WTC11 (cell line): ENCODE data around the gene PARM1. TPM values are rescaled to one million over a fixed set of nuclear protein-coding genes. Genes with fewer than 3 reads are reported as not detected.

Experiments
- ATAC-seq: fragments of 200-7000 bp; cut with Tn5 transposase; 2 replicates; pipeline ENCODE4 v1.10.0; 2021; ENCODE audit warnings: mild to moderate bottlenecking, moderate library complexity
- CTCF ChIA-PET: fragments of 300-600 bp; sonication (Branson Sonifier 250); formaldehyde crosslinking; loops from one replicate; lab custom pipeline; 2021; ENCODE audit warnings: antibody characterized with exemption; lab: Charles Lee
- POLR2A ChIA-PET: fragments of 350-600 bp; sonication (Branson Sonifier 250); formaldehyde crosslinking; loops from one replicate; lab custom pipeline; 2021; ENCODE audit warnings: antibody characterized with exemption; lab: Charles Lee
- DNase-seq: peaks from one replicate; pipeline ENCODE4 v3.0.0; 2021; ENCODE audit warnings: low spot score
- H3K27ac Mint-ChIP-seq: 2 replicates; pipeline ENCODE4 v1.8.0; 2021; ENCODE audit warnings: mixed read lengths
- H3K27me3 Mint-ChIP-seq: 2 replicates; pipeline ENCODE4 v1.8.0; 2021; ENCODE audit warnings: low read depth, mild to moderate bottlenecking, moderate library complexity, mixed read lengths
- H3K36me3 Mint-ChIP-seq: 2 replicates; pipeline ENCODE4 v1.8.0; 2021; ENCODE audit warnings: mixed read lengths
- H3K4me1 Mint-ChIP-seq: 2 replicates; pipeline ENCODE4 v1.8.0; 2022; ENCODE audit warnings: mixed read lengths
- H3K4me3 Mint-ChIP-seq: 2 replicates; pipeline ENCODE4 v1.8.0; 2021; ENCODE audit warnings: mild to moderate bottlenecking, moderate library complexity, mixed read lengths
- H3K9me3 Mint-ChIP-seq: 2 replicates; pipeline ENCODE4 v1.8.0; 2021; ENCODE audit warnings: mixed read lengths
- AFF4 ChIP-seq: sonication (generic); formaldehyde crosslinking; IDR thresholded peaks from 2 replicates; pipeline ENCODE4 v1.8.1; 2023; ENCODE audit warnings: mild to moderate bottlenecking, missing genetic modification reagents, borderline replicate concordance
- ARID4B ChIP-seq: sonication (generic); formaldehyde crosslinking; IDR thresholded peaks from 2 replicates; pipeline ENCODE4 v1.8.0; 2023; ENCODE audit warnings: missing genetic modification reagents, mild to moderate bottlenecking, borderline replicate concordance
- EMX1 ChIP-seq: fragments of 250-450 bp; sonication (Bioruptor Pico); IDR thresholded peaks from 2 replicates; pipeline ENCODE4 v1.8.0; 2021; ENCODE audit warnings: mild to moderate bottlenecking
- FOXK1 ChIP-seq: sonication (generic); formaldehyde crosslinking; IDR thresholded peaks from 2 replicates; pipeline ENCODE4 v1.8.0; 2022; ENCODE audit warnings: mild to moderate bottlenecking, moderate library complexity, missing genetic modification reagents
- FOXP1 ChIP-seq: sonication (generic); formaldehyde crosslinking; IDR thresholded peaks from 2 replicates; pipeline ENCODE4 v1.8.0; 2022; ENCODE audit warnings: missing genetic modification reagents, mild to moderate bottlenecking, moderate library complexity, borderline replicate concordance
- JUN ChIP-seq: sonication (generic); formaldehyde crosslinking; IDR thresholded peaks from 2 replicates; pipeline ENCODE4 v1.8.0; 2023; ENCODE audit warnings: mild to moderate bottlenecking, missing genetic modification reagents
- MXD4 ChIP-seq: fragments of 250-450 bp; sonication (Bioruptor Pico); IDR thresholded peaks from 2 replicates; pipeline ENCODE4 v1.8.0; 2021; ENCODE audit warnings: mild to moderate bottlenecking, moderate library complexity, borderline replicate concordance
- NR1H2 ChIP-seq: sonication (generic); formaldehyde crosslinking; IDR thresholded peaks from 2 replicates; pipeline ENCODE4 v1.9.0; 2021; ENCODE audit warnings: mild to moderate bottlenecking, moderate library complexity, missing genetic modification reagents
- NR2C2 ChIP-seq: sonication (generic); formaldehyde crosslinking; IDR thresholded peaks from 2 replicates; pipeline ENCODE4 v1.8.0; 2022; ENCODE audit warnings: mild to moderate bottlenecking, missing genetic modification reagents
- NR3C1 ChIP-seq: sonication (generic); formaldehyde crosslinking; conservative IDR thresholded peaks from 2 replicates; pipeline ENCODE4 v1.8.1; 2023; ENCODE audit warnings: low read depth, mild to moderate bottlenecking, missing genetic modification reagents
- SP1 ChIP-seq: sonication (generic); formaldehyde crosslinking; conservative IDR thresholded peaks from 2 replicates; pipeline ENCODE4 v1.8.1; 2022; ENCODE audit warnings: missing genetic modification reagents
- ZNF219 ChIP-seq: sonication (generic); formaldehyde crosslinking; IDR thresholded peaks from 2 replicates; pipeline ENCODE4 v1.8.0; 2023; ENCODE audit warnings: missing genetic modification reagents, mild to moderate bottlenecking, borderline replicate concordance
- ZNF232 ChIP-seq: sonication (generic); formaldehyde crosslinking; IDR thresholded peaks from 2 replicates; pipeline ENCODE4 v1.8.0; 2022; ENCODE audit warnings: mild to moderate bottlenecking, missing genetic modification reagents
- ZNF317 ChIP-seq: sonication (generic); formaldehyde crosslinking; IDR thresholded peaks from 2 replicates; pipeline ENCODE4 v1.8.1; 2023; ENCODE audit warnings: low read depth, mild to moderate bottlenecking, moderate library complexity, missing genetic modification reagents, borderline replicate concordance
- ZNF423 ChIP-seq: fragments of 250-450 bp; sonication (Bioruptor Pico); IDR thresholded peaks from 2 replicates; pipeline ENCODE4 v2.1.2; 2022; ENCODE audit warnings: mild to moderate bottlenecking, moderate library complexity
- total RNA-seq: library from RNA; stranded (reverse); gene quantifications from 3 replicates; pipeline ENCODE4 v1.2.3, GENCODE V29; 2021
- TF ChIP-seq, protein P1 (sequence below): sonication (generic); formaldehyde crosslinking; IDR thresholded peaks from 2 replicates; pipeline ENCODE4 v1.8.1; 2022; ENCODE audit warnings: low read depth, missing genetic modification reagents, borderline replicate concordance
- TF ChIP-seq, protein P2 (sequence below): sonication (generic); formaldehyde crosslinking; IDR thresholded peaks from 2 replicates; pipeline ENCODE4 v1.8.1; 2022; ENCODE audit warnings: mild to moderate bottlenecking, missing genetic modification reagents, moderate library complexity, borderline replicate concordance
- TF ChIP-seq, protein P3 (sequence below): sonication (generic); formaldehyde crosslinking; conservative IDR thresholded peaks from 2 replicates; pipeline ENCODE4 v1.8.1; 2022; ENCODE audit warnings: mild to moderate bottlenecking, missing genetic modification reagents

Gene PARM1
- total RNA-seq, 1 experiment from 2014 or later, result 6.3 TPM

- no peaks in the 10 kb centered on the region; the same call in 1 of the 2 replicates for H3K27me3 Mint-ChIP-seq
- H3K4me1 Mint-ChIP-seq, result peaks cover 13% of the 10 kb centered on the region
- ChIA-PET POLR2A (no interaction called here), CTCF (no interaction called here)
- H3K9me3 Mint-ChIP-seq, result peaks cover 12% of the 10 kb centered on the region
- peaks cover 9% of the 10 kb centered on the region for H3K36me3 Mint-ChIP-seq
- TF ChIP-seq ARID4B (CRISPR knock-in tag) (no peak), FOXP1 (no peak), ZNF232 (CRISPR knock-in tag) (no peak), NR2C2 (no peak), ZNF317 (no peak), NR1H2 (CRISPR knock-in tag) (no peak), FOXK1 (CRISPR knock-in tag) (no peak), SP1 (CRISPR knock-in tag) (no peak), NR3C1 (CRISPR knock-in tag) (no peak)
- TF ChIP-seq, protein P1, sequence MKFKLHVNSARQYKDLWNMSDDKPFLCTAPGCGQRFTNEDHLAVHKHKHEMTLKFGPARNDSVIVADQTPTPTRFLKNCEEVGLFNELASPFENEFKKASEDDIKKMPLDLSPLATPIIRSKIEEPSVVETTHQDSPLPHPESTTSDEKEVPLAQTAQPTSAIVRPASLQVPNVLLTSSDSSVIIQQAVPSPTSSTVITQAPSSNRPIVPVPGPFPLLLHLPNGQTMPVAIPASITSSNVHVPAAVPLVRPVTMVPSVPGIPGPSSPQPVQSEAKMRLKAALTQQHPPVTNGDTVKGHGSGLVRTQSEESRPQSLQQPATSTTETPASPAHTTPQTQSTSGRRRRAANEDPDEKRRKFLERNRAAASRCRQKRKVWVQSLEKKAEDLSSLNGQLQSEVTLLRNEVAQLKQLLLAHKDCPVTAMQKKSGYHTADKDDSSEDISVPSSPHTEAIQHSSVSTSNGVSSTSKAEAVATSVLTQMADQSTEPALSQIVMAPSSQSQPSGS (CRISPR knock-in tag), result no peak
- TF ChIP-seq, protein P2, sequence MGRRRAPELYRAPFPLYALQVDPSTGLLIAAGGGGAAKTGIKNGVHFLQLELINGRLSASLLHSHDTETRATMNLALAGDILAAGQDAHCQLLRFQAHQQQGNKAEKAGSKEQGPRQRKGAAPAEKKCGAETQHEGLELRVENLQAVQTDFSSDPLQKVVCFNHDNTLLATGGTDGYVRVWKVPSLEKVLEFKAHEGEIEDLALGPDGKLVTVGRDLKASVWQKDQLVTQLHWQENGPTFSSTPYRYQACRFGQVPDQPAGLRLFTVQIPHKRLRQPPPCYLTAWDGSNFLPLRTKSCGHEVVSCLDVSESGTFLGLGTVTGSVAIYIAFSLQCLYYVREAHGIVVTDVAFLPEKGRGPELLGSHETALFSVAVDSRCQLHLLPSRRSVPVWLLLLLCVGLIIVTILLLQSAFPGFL (CRISPR knock-in tag), result no peak
- no peak overlapping the region for H3K27ac Mint-ChIP-seq
- no peak for ATAC-seq
- H3K4me3 Mint-ChIP-seq, result no peak overlapping the region
- DNase-seq, result no peak
Observed at GRCh38 chr4:74958881-74959280, 26.0 kb downstream of the PARM1 start.

DNA sequence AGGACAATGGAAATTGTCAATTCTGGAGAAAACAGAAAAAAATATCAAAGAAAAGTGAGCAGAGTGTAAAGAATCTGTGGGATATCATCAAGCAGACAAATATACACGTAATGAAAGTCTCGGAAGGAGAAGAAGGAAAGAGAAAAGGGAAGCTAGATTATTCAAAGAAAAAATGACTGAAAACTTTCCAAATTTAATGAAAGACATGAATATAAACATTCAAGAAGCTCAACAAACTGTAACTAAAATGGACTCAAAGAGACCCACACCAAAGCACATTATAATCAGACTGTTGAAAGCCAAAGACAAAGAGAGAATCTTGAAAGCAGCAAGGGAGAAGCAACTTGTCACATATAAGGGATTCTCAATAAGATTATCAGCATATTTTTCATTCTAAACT is 28.3 kb downstream of the PARM1 start:
- TF ChIP-seq, protein P3, sequence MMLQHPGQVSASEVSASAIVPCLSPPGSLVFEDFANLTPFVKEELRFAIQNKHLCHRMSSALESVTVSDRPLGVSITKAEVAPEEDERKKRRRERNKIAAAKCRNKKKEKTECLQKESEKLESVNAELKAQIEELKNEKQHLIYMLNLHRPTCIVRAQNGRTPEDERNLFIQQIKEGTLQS, result no peak
- no peak for TF ChIP-seq MXD4 (CRISPR knock-in tag)
- TF ChIP-seq ZNF423 (CRISPR knock-in tag), result no peak
- no peak for TF ChIP-seq AFF4 (CRISPR knock-in tag)
- no peak for TF ChIP-seq EMX1 (CRISPR knock-in tag)
- TF ChIP-seq JUN, result no peak
- TF ChIP-seq ZNF219 (CRISPR knock-in tag), result no peak
- Mint-ChIP-seq H3K36me3 (peaks cover 9% of the 10 kb centered on the region), H3K27me3 (no peaks in the 10 kb centered on the region; the same call in 1 of the 2 replicates), H3K4me1 (peaks cover 11% of the 10 kb centered on the region), H3K9me3 (peaks cover 12% of the 10 kb centered on the region), H3K4me3 (no peak overlapping the region), H3K27ac (no peak overlapping the region)
- CTCF ChIA-PET, result no interaction called here
- no peak for ATAC-seq
- POLR2A ChIA-PET, result interaction anchor here (0.7 kb wide), 1 partner anchor 42 kb away, joined by 3 read pairs; no protein-coding TSS in a partner anchor
- no peak for DNase-seq
